ENCODE data around the gene MICAL2.

Gene MICAL2

GRCh38 chr11:12196308-12196707, 85.9 kb downstream of the MICAL2 start:
- no peak for DNase-seq

- no peak for DNase-seq
Observed at GRCh38 chr11:12196872-12197271, 86.5 kb downstream of the MICAL2 start.

DNA sequence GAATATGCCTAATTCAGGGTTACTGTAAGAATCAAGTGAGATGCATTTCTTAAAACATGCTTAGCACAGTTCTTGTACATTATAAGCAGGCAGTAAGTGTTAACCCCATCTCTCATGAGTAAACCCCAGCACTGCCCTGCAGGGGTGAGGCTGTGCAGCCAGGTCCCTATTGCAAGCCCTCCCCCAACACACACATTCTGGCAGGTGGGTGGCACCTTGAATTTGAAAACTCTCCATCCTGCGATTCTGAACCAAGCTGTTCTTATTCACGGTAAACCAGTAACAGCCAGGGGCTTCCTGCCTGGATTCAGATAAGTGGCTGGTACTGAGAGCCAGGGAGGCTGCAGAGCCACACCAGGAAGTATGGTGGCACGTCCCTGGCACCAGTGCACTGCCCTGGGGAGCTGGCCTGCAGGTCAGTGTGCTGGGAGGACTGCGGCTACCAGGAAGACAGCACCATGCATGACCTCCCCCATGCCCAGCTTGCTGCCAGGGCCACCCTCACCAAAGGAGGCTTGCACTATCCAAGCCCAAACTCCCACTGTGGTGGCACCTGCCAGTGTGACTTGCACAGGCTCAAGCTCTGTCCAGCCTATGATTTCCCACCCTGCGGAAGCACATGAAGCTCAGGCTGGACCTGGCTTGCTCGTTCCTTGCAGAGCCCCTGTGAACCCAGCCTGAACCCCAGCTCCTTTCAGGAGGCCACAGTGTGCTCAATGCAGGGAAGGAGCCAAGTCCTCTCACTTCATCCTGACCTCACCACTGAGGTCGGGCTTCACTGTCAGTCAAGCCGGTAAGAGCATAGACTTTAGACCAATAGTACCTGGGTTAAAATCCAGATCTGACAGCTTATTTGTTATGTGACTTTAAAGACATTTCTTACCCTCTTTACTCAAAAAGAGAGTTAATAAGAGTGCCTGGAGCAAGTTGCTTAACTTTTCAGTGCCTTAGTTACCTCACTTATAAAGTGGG, 88.1 kb downstream of the MICAL2 start:
- DNase-seq, result no peak

DNA sequence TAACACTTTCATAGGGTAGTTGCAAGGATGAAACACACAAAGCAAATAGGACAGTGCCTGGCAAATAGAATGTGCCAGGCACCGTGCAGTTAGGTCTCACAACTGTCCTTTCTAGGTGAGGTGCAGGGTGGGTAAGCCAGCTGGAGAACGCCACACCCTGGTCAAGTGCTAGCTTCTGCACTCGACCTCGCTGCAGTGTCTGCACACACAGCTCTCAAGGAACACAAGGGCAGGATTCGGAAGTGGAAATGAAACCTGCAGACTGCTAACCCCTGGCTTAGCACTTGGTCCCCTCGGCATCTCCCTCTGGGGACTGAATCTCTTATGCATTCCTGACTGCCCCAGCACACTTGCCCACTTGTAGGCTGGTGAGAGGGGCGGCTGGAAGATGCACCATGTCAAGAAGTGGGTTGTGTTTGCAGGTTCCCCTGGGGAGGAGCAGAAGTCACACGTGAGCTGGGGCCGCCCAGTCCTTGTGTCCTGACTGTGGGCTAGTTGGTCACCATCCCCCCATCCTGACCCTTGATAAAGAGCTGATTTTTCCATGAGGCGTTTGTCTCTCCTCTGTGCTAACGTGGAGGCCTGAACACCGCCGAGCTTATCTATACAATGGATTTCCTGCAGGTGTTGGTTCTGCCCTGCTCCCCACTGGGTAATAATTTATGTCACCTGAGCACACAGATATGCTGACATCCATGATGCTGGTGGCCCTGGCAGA, 89.0 kb downstream of the MICAL2 start:
- DNase-seq, result no peak

DNA sequence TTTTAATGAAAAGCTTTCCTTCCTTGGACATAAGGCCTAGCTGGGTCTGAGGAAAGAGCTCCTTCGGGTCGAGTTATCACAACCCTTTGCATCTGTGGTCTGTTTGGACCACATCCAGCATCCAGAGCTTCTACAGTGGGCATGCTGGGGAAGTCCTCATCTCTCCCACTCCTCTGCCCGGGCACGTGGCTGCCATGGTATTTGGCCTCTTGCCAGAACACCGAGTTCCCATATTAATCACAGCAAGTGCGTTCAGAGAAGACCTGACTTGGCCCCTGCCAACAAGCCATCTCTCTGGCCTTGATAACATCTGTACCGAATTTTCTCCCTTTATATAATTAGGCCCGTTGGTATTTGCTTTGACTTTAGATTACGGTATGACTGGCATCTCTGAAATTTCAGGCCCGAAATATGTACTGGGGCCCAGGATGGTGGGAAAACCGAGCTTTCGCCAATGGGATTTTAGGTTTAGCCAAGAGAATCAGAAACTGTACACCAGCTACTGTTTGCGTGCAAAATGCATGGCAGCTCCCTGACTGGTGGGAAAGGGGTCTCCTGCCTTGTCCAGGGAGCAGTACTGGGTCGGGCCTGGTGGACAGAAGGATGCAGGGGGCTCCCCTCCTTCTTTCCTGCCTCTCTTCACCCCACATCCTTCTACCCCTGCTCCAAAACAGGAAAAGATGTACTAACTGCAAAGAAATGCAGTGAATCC, 90.0 kb downstream of the MICAL2 start:
- no peak for DNase-seq

GRCh38 chr11:12200991-12201985, 90.9 kb downstream of the MICAL2 start:
- DNase-seq, result no peak

- no peak for DNase-seq
Observed at GRCh38 chr11:12202661-12203310, 92.4 kb downstream of the MICAL2 start.

DNA sequence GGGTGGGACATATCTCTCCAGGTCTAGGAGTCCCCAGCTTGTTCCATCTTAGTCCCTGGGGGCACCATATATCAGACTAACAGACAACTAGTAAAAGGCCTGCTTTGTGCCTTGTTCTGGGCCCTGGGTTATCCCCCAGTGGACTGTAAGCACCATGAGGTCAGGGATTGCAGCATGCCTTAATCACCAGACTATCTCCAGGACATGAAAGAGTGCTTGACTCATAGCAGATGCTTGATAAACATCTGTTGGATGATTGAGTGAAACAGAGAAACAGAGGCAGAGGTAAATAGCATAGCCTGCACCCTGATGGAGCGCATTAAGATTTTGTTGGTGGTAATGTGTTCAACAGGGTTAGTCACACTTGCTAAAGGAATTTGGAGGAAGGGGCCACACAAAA, 94.1 kb downstream of the MICAL2 start:
- no peak for DNase-seq

DNA sequence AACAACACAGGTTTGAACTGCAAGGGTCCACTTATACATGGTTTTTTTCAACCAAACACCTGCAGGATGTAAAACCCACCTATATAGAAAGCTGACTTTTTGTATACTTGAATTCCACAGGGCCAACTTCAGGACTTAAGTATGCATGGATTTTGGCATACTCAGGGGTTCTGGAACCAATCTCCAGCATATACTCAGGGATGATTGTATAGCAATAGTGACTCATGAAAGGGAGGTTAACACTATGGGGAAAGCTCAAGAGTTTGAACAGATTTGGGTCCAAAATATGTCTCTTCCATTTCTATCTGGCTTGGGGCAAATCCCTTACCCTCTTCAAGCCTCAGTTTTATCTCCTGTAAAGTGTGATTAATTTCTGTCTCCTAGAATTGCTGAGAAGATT, 94.9 kb downstream of the MICAL2 start:
- DNase-seq, result no peak

GRCh38 chr11:12206529-12206928, 96.1 kb downstream of the MICAL2 start:
- DNase-seq, result no peak

DNA sequence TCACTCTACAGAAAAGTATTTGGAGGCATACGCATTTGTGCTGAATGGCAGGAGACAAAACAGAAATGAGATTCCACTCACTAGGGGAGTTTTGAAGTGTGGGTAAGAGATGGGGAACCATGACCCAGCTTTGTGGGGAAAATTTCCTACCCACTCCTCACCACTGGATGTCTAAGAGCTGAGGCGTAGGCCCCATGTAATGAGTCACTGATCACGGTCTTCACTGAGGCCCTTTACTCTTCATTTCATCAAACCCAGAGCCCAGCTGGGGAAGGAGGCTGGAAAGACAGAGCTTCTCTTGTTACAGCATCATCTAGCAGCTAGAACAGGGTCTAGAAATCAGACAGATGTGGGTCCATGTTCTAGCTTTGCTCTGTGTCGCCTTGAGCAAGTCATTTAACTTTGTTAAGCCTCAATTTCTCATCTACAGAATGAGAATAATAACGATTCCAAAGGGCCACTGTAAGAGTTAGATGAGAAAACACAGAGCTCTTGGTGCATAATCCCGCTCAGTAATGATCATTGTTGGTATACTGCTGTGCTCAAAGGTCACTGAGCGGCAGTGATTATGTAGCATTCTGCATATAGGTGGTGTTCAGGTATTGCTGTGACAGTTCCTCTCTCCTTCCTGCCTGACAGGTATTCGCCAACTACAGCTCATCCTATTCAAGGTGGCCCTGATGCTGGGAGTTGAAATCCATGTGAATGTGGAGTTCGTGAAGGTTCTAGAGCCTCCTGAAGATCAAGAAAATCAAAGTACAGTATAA, 97.2 kb downstream of the MICAL2 start:
- no peak for DNase-seq

- no peak for DNase-seq
Observed at GRCh38 chr11:12209096-12209495, 98.7 kb downstream of the MICAL2 start.

- DNase-seq, result no peak
Observed at GRCh38 chr11:12210200-12210599, 99.8 kb downstream of the MICAL2 start.

GRCh38 chr11:12211331-12212065, 101.1 kb downstream of the MICAL2 start:
- no peak for DNase-seq

DNA sequence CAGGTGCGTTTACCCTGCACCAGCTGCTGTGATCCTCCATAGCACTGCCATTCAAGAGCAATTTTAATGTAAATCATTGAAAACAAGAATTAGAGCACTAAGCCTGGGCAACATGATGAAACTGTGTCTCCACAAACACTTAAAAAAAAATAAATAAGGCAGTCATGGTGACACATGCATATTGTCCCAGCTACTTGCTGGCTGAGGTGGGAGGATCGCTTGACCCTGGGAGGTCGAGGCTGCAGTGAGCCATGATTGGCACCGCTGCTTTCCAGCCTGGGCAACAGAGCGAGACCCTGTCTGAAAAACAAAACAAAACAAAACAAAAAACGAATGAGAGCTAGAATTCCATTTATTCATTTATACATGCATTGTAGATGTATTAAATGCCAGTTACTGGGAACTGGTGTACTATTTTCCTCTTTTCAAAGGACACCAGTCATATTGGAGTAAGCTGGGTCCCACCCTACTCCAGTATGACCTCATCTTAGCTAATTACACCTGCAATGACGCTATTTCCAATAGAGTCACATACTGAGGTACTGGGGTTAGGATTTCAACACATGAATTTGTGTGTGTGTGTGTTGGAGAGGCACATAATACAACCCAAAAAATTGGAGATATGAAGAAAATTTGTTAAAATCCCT, 101.9 kb downstream of the MICAL2 start:
- DNase-seq, result no peak

DNA sequence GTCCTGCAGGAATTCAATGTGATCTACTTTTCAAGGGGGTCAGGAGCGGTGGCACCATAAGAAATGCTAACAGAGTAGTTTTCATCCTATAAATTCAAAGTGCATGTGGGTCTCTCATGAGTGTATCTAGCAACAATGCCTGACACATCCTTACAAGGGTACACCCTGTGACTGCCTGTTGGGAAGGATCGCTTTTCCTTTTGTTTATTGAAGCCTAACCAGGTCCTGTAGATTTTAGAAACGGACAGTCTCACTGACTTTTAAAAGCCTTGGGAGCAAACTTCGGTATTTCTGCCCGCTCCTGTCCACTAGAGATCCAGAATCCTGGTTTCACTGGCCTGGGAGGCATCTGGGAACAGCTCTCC, 102.4 kb downstream of the MICAL2 start:
- DNase-seq, result no peak

GRCh38 chr11:12213883-12214282, 103.5 kb downstream of the MICAL2 start:
- DNase-seq, result no peak

DNA sequence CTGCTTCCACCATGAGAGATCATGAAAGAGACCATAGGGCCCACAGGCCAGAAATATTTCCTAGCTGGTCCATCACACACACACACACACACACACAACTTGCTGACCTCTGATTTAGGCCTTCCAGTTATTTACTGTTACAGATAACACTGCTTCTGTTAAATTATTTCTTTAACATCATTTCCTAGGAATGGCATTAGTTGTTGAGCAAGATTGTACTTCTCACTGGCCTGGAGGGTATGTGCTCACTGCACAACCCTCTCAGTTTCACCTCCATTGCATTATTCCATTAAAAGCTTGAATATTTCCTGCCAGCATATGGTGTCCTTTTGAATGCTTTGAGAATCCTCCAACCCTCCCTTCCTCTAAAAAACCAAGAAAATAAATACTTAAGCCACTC, 104.4 kb downstream of the MICAL2 start:
- DNase-seq, result no peak

- DNase-seq, result no peak
Observed at GRCh38 chr11:12215181-12215593, 104.8 kb downstream of the MICAL2 start.

DNA sequence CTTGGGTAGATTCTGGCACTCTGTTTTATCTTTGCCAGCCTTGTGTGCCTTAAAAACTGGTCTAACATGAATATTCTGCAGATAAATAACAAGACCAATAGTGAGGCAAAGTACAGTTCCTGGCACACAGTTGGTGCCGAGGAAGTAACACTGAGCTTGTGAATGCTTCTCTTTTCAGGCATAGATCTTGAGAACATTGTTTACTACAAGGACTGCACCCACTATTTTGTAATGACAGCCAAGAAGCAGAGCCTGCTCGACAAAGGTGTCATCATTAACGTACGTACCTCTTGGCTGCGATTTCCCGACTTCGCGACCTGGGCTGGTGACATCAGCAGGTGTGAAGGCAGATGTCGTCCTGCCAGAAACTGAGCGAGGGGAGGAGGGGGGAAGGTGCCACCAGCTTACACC, 105.7 kb downstream of the MICAL2 start:
- no peak for DNase-seq
